Myocyte (in vitro differentiated cells): ENCODE results near the gene SPAST. TPM values are rescaled to one million over a fixed set of nuclear protein-coding genes. Genes with fewer than 3 reads are reported as not detected.
"Not testable (repeated sequence)": the region's sequence is repeated elsewhere in the genome, so short reads cannot be mapped to it uniquely, and the experiment has no call there.

Source experiments
- DNase-seq: peaks from one replicate; pipeline ENCODE4 v3.0.0-alpha.2; 2012; ENCODE audit warnings: low read depth
- total RNA-seq: library from RNA; depleted of rRNA; stranded (reverse); fragments of >200 nt; gene quantifications from 2 replicates; pipeline ENCODE4 v1.2.3, GENCODE V29; 2014

Gene SPAST
- total RNA-seq, 1 donor from 2014 or later = 22.6 TPM

DNA sequence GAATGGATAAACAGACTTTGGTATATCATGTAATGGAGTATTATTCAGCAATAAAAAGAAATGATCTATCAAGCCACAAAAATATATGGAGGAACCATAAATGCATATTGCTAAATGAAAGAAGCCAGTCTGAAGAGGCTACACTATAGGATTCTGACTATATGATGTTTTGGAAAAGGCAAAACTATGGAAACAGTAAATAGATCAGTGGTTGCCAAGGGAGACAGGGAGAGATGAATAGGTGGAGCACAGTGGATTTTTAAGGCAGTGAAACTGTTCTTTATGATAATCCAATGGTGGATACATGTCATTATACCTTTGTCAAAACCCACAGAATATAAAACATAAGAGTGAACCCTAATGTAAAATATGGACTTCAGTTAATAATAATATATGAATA is 61.3 kb downstream of the SPAST start:
- DNase-seq = no peak

- DNase-seq = no peak
Observed at GRCh38 chr2:32128636-32129035, 65.3 kb downstream of the SPAST start.

- DNase-seq = no peak
Observed at GRCh38 chr2:32129086-32129485, 65.7 kb downstream of the SPAST start.

DNA sequence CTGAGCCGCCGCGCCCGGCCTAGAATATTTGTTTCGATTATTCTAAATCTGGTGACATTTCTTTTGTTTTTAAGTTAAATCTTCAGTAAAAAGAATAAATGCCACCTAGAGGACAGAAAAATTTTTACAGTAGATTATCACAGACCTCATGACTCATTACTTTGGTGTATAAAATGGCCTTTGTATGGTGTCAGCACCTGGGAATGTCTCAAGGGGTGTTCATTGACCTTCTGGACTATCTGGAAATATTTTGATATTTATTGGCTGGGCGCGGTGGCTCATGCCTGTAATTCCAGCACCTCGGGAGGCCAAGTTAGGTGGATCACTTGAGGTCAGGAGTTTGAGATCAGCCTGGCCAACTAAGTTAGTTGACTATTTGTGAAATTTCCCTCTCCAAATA is 72.1 kb downstream of the SPAST start:
- peak; percentile 61 for DNase-seq

DNA sequence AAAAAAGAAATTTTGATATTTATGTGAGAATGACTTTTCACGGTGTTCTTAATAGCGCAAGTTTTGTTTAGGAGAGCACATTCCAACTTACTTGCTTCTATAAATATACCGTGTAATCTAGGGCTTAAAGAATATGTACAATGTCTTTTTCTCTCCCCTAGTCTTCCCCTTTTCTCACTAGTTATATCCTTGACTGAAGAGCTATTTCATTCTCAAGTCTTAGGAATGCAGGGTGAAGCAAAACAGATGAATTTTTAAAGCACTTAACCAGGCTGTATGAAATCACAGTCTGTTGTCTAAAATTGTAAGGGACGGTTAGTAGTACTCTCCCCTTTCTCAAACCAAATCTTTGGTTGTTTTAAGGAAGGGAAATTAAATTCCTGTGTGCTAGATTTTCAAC is 72.7 kb downstream of the SPAST start:
- DNase-seq = no peak

- DNase-seq = not testable (repeated sequence)
Observed at GRCh38 chr2:32151544-32151943, 88.2 kb downstream of the SPAST start.

- DNase-seq = no peak
Observed at GRCh38 chr2:32159678-32160077, 96.3 kb downstream of the SPAST start.

- no peak for DNase-seq
Observed at GRCh38 chr2:32161296-32161695, 97.9 kb downstream of the SPAST start.

GRCh38 chr2:32164254-32164653 is 100.9 kb downstream of the SPAST start:
- DNase-seq = not testable (repeated sequence)

DNA sequence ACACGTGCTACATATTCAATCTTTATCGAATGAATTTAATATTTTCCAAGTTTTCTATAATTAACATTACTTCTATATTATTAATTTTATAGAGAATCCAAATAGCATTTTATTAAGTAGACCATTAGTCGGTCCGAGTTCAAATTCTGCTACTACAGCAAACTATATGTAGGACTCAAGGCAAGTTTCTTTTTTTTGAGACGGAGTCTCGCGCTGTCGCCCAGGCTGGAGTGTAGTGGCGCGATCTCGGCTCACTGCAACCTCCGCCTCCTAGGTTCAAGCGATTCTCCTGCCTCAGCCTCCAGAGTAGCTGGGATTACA is 101.6 kb downstream of the SPAST start:
- peak; percentile 4 for DNase-seq

- DNase-seq = no peak
Observed at GRCh38 chr2:32166115-32166574, 102.8 kb downstream of the SPAST start.

DNA sequence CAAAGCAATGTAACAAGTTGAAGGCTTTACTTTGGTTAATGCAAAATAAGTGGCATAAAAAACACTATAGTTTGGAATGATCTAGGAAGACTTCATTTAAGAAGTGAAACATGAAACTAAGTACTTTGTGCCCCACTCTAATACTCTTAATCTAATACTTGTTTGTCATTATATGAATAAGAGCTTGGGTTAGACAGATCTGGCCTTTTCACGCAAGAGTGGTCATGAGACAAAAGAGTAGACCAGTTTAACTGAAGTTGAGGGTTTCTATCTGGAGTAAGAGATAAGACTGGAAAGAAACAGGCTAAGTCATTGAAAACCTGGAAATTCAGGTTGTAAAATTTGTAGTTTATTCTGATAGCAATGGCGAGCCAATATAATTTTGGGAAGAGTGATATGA is 105.2 kb downstream of the SPAST start:
- no peak for DNase-seq

DNA sequence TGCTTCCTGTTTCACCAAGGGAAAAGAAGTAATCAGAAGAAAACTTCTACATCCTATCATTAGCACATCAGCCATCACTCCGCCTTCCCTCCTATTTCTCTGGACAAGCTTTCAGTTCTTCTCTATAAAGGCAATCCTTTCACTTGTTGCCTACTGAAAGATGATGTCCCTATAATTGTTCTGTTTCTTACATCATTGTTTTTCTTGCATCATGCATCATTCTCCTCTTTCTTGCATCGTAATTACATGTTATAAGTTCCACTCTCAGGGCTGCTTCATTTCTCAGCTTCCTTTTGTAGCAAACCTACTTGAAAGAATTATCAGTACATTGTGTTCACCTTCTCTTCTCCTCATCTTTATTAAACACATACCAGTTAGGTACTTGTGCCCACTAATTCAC is 109.5 kb downstream of the SPAST start:
- DNase-seq = no peak

- DNase-seq = peak; percentile 19
Observed at GRCh38 chr2:32182667-32183066, 119.3 kb downstream of the SPAST start.

- no peak for DNase-seq
Observed at GRCh38 chr2:32189011-32189410, 125.7 kb downstream of the SPAST start.

DNA sequence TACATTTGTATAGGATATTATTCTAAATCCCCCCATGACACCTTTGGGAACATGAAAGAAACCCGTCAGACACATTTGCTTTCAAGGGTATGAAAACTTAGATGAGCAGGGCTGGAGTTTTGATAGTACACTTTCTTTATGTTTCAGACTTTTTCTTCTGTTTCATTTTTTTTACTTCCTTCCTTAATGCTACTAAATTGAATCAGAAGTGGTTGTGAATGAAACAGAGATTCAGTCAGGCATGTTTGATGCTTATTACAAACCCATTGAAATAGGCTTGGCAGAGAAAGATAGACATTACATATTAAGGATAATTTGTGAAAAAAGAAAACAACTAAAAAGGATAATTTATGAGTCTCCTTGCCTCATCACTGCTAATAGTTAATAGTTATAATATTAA is 129.1 kb downstream of the SPAST start:
- no peak for DNase-seq

GRCh38 chr2:32200814-32201213 is 137.5 kb downstream of the SPAST start:
- peak; percentile 33 for DNase-seq

- not testable (repeated sequence) for DNase-seq
Observed at GRCh38 chr2:32203428-32203827, 140.1 kb downstream of the SPAST start.

Other genes with a start within 250 kb of the SPAST start
- 50.0 and 58.9 TPM in 2 replicates for gene MEMO1, start 52.5 kb upstream of the SPAST start, total RNA-seq
- 46.4 and 50.8 TPM in 2 replicates for gene DPY30, start 23.8 kb upstream of the SPAST start, total RNA-seq
- gene SLC30A6, start 102.3 kb downstream of the SPAST start, total RNA-seq = 34.7 and 40.5 TPM in 2 replicates
- not detected in 2 replicates for gene NLRC4, start 201.3 kb downstream of the SPAST start, total RNA-seq
- gene YIPF4, start 214.3 kb downstream of the SPAST start, total RNA-seq = 31.6 and 50.4 TPM in 2 replicates